Caco-2 (cell line): ENCODE results near the gene LTO1. TPM values are rescaled to one million over a fixed set of nuclear protein-coding genes. Genes with fewer than 3 reads are reported as not detected.

Source experiments
- BruUV-seq: library from RNA; stranded (reverse); fragments of 400-500 nt; replicated peaks from 2 replicates; lab custom pipeline; 2021; lab: Mats Ljungman, UMichigan
- CTCF ChIA-PET: fragments of 300-600 bp; sonication (Branson Sonifier 250); formaldehyde crosslinking; loops from one replicate; lab custom pipeline; 2022; ENCODE audit warnings: antibody characterized with exemption; lab: Charles Lee
- POLR2A ChIA-PET: fragments of 300-600 bp; sonication (Branson Sonifier 250); formaldehyde crosslinking; loops from one replicate; lab custom pipeline; 2022; ENCODE audit warnings: antibody characterized with exemption; lab: Charles Lee
- DNase-seq, 2 experiments: peaks; one replicate each; pipeline versions ENCODE4 v3.0.0 to v3.0.0-alpha.2; 2020 to 2022
- H3K27me3 ChIP-seq: replicated peaks from 2 replicates; pipeline ENCODE4 v1.6.0; 2011; ENCODE audit warnings: low read length; ENCODE audit not compliant: control insufficient read depth, insufficient read depth
- H3K36me3 ChIP-seq: 2 replicates; pipeline ENCODE4 v1.5.1; 2011; ENCODE audit warnings: low read length; ENCODE audit not compliant: control insufficient read depth, insufficient read depth
- H3K4me1 ChIP-seq: fragments of 250-450 bp; sonication (Bioruptor Pico); 2 replicates; pipeline ENCODE4 v1.5.1; 2020; ENCODE audit warnings: mild to moderate bottlenecking
- H3K4me3 ChIP-seq: 2 replicates; pipeline ENCODE4 v1.5.1; 2011; ENCODE audit warnings: low read depth, mild to moderate bottlenecking, control low read depth, low read length
- H3K9me3 ChIP-seq: fragments of 250-450 bp; sonication (Bioruptor Pico); 2 replicates; pipeline ENCODE4 v1.5.1; 2020; ENCODE audit warnings: mild to moderate bottlenecking, moderate library complexity
- H3K27ac Mint-ChIP-seq: one replicate; pipeline ENCODE4 v1.8.0; 2022; ENCODE audit warnings: mixed read lengths; ENCODE audit not compliant: unreplicated experiment
- H3K27me3 Mint-ChIP-seq: one replicate; pipeline ENCODE4 v1.8.0; 2022; ENCODE audit warnings: mixed read lengths; ENCODE audit not compliant: insufficient read depth, unreplicated experiment
- H3K36me3 Mint-ChIP-seq: one replicate; pipeline ENCODE4 v1.8.0; 2022; ENCODE audit warnings: mild to moderate bottlenecking, mixed read lengths; ENCODE audit not compliant: insufficient read depth, unreplicated experiment
- H3K4me1 Mint-ChIP-seq: one replicate; pipeline ENCODE4 v1.8.0; 2022; ENCODE audit warnings: low read depth, mixed read lengths; ENCODE audit not compliant: unreplicated experiment
- H3K4me3 Mint-ChIP-seq: one replicate; pipeline ENCODE4 v1.8.0; 2022; ENCODE audit warnings: mild to moderate bottlenecking, moderate library complexity, mixed read lengths; ENCODE audit not compliant: unreplicated experiment
- H3K9me3 Mint-ChIP-seq: one replicate; pipeline ENCODE4 v1.8.0; 2022; ENCODE audit warnings: mixed read lengths; ENCODE audit not compliant: unreplicated experiment
- intact Hi-C: fragments of 100-400 bp; cut with micrococcal nuclease; formaldehyde crosslinking; loops from one replicate; pipeline ENCODE4 v1.10.0; 2022; ENCODE audit not compliant: unreplicated experiment
- total RNA-seq: library from RNA; stranded (reverse); gene quantifications from 2 replicates; pipeline ENCODE4 v1.2.3, GENCODE V29; 2022
- TF ChIP-seq, protein P1 (sequence below), 2 experiments: fragments of 200-600 bp in 1 of 2; IDR thresholded peaks; 1 replicate in 1 of 2; 2 replicates in 1 of 2; pipeline versions ENCODE4 v1.5.1 to v1.8.0; 2011 to 2022; ENCODE audit warnings: antibody characterized with exemption in 1 of 2, control low read depth in 1 of 2, inconsistent platforms in 1 of 2, low read depth in 1 of 2, low read length in 1 of 2, mild to moderate bottlenecking in 1 of 2, moderate library complexity in 1 of 2; ENCODE audit not compliant: insufficient read depth in 1 of 2, severe bottlenecking in 1 of 2, unreplicated experiment in 1 of 2

LTO1 gene
- total RNA-seq, 1 experiment from 2014 or later: 49.3 TPM

DNA sequence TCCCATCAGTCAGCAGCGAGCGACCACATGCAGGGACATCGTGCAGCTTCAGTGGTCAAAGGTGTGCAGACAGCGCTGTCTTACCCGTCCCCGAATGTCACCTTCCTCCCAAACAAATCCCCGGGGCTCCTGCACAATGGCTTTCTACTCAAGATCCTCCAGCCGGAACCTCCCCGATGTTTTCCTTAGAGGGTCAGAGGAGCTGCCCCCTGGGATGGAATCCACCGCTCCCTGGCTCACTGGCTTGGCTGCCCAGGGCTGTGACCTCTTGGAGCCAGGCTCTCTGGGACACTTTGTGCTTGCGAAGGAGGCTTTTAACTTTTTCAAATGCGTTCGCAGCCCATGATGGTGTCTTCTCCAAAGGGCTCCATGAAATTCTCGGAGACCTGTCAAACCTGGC, 46.0 kb upstream of the LTO1 start:
- H3K9me3 ChIP-seq: no peaks in the 10 kb centered on the region
- ChIA-PET POLR2A (no interaction called here), CTCF (interaction anchor here (0.7 kb wide), 1 partner anchor 12 kb away, joined by 3 read pairs; no protein-coding TSS in a partner anchor)
- TF ChIP-seq, protein P1, sequence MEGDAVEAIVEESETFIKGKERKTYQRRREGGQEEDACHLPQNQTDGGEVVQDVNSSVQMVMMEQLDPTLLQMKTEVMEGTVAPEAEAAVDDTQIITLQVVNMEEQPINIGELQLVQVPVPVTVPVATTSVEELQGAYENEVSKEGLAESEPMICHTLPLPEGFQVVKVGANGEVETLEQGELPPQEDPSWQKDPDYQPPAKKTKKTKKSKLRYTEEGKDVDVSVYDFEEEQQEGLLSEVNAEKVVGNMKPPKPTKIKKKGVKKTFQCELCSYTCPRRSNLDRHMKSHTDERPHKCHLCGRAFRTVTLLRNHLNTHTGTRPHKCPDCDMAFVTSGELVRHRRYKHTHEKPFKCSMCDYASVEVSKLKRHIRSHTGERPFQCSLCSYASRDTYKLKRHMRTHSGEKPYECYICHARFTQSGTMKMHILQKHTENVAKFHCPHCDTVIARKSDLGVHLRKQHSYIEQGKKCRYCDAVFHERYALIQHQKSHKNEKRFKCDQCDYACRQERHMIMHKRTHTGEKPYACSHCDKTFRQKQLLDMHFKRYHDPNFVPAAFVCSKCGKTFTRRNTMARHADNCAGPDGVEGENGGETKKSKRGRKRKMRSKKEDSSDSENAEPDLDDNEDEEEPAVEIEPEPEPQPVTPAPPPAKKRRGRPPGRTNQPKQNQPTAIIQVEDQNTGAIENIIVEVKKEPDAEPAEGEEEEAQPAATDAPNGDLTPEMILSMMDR (IDR thresholded peaks at IDR 0.05; ENCODE audit: insufficient read depth in 1 of 2, low read depth in 1 of 2, low read length in 1 of 2, severe bottlenecking in 1 of 2, unreplicated experiment in 1 of 2): no peak
- Mint-ChIP-seq H3K4me1 (no peaks in the 10 kb centered on the region), H3K4me3 (no peak overlapping the region), H3K27ac (no peak overlapping the region), H3K27me3 (peaks cover 5% of the 10 kb centered on the region), H3K9me3 (no peaks in the 10 kb centered on the region), H3K36me3 (no peaks in the 10 kb centered on the region)
- no peak for DNase-seq
- intact Hi-C loops: no loop called here
- no peak overlapping the region for H3K4me3 ChIP-seq
- no peaks in the 10 kb centered on the region for H3K27me3 ChIP-seq
- no peaks in the 10 kb centered on the region for H3K36me3 ChIP-seq
- H3K4me1 ChIP-seq: peaks cover 3% of the 10 kb centered on the region; the same call in 1 of the 2 replicates
- BruUV-seq: no TSS peak

DNA sequence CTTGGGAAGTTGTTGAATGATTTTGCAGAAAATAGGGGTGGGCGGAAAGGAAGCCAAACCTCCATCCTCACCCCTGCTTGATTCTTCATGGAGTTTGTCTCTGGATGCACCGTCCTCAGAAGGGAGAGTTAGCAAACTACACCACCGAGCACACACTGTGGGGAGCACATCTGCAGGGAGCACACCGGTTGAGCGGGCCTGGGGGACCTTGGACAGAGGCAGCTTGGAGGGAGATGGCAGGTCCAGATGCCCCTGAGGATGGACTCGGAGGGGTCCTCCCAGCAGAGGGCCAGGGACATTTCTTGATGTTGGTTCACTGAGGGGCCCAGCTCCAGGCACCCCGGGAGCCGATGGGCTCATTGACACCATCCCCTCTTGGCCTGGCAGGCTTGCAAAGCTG, 43.8 kb upstream of the LTO1 start:
- Histone ChIP-seq H3K4me3 (no peak overlapping the region), H3K36me3 (no peaks in the 10 kb centered on the region), H3K27me3 (no peaks in the 10 kb centered on the region), H3K9me3 (no peaks in the 10 kb centered on the region), H3K4me1 (no peaks in the 10 kb centered on the region)
- TF ChIP-seq, protein P1 (IDR thresholded peaks at IDR 0.05; ENCODE audit: insufficient read depth in 1 of 2, low read depth in 1 of 2, low read length in 1 of 2, severe bottlenecking in 1 of 2, unreplicated experiment in 1 of 2): no peak
- intact Hi-C loops: no loop called here
- POLR2A ChIA-PET: no interaction called here
- DNase-seq: no peak
- H3K4me3 Mint-ChIP-seq: no peak overlapping the region
- peaks cover 5% of the 10 kb centered on the region for H3K27me3 Mint-ChIP-seq
- no TSS peak for BruUV-seq
- CTCF ChIA-PET: interaction anchor here (1.1 to 1.5 kb wide), 4 partner anchors 8 to 170 kb away, joined by 3 to 10 read pairs (median 6); partner anchors contain the start of gene LTO1
- no peaks in the 10 kb centered on the region for H3K9me3 Mint-ChIP-seq
- H3K36me3 Mint-ChIP-seq: no peaks in the 10 kb centered on the region
- no peak overlapping the region for H3K27ac Mint-ChIP-seq
- no peaks in the 10 kb centered on the region for H3K4me1 Mint-ChIP-seq

DNA sequence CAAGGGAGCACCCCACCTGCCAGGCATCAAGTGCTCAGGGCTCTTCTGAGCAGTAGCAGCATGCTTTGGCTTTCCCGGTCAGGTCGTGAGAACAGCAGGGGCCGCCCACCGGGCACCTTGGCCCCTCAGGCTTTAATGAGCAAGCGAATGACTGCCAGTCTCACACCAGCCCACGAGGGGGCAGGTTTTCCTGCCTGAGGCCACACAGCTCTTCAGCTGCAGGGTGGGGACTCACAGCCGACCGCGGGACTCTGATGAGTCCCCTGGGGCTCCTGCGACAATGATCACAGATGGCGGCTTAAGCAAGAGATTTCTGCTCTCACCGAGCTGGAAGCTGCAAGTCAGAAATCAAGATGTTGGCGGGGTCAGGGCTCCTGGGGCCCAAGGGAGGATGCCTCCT, 43.0 kb upstream of the LTO1 start:
- POLR2A ChIA-PET: no interaction called here
- Histone ChIP-seq H3K4me1 (no peaks in the 10 kb centered on the region), H3K4me3 (no peak overlapping the region), H3K36me3 (no peaks in the 10 kb centered on the region), H3K27me3 (no peaks in the 10 kb centered on the region), H3K9me3 (no peaks in the 10 kb centered on the region)
- no TSS peak for BruUV-seq
- intact Hi-C loops: no loop called here
- peaks cover 5% of the 10 kb centered on the region for H3K27me3 Mint-ChIP-seq
- H3K4me1 Mint-ChIP-seq: no peaks in the 10 kb centered on the region
- H3K27ac Mint-ChIP-seq: no peak overlapping the region
- CTCF ChIA-PET: interaction anchor here (0.7 to 2.2 kb wide), 9 partner anchors 9 to 175 kb away, joined by 3 to 10 read pairs (median 5); no protein-coding TSS in a partner anchor
- DNase-seq: peak; percentile 69 to 74
- H3K9me3 Mint-ChIP-seq: no peaks in the 10 kb centered on the region
- TF ChIP-seq, protein P1 (IDR thresholded peaks at IDR 0.05; ENCODE audit: insufficient read depth in 1 of 2, low read depth in 1 of 2, low read length in 1 of 2, severe bottlenecking in 1 of 2, unreplicated experiment in 1 of 2): peak; percentile 70 to 85
- H3K36me3 Mint-ChIP-seq: no peaks in the 10 kb centered on the region
- no peak overlapping the region for H3K4me3 Mint-ChIP-seq
